Activated naive CD8-positive, alpha-beta T cell treated with anti-CD3 and anti-CD28 coated beads, Interleukin-2, amount 50 U/mL, for 24 hours (primary cell): ENCODE data around the gene KBTBD8.

ENCODE experiments used
- ATAC-seq: fragments of 150-1000 bp; cut with Tn5 transposase; one replicate; pipeline ENCODE4 v1.10.0; 2021
- DNase-seq: peaks from one replicate; pipeline ENCODE4 v3.0.0; 2021
- H3K27ac Mint-ChIP-seq: one replicate; pipeline ENCODE4 v1.8.0; 2021; ENCODE audit warnings: mild to moderate bottlenecking, mixed read lengths
- H3K27me3 Mint-ChIP-seq: one replicate; pipeline ENCODE4 v1.8.0; 2021; ENCODE audit warnings: mixed read lengths
- H3K36me3 Mint-ChIP-seq: one replicate; pipeline ENCODE4 v1.8.0; 2021; ENCODE audit warnings: low read depth, mixed read lengths
- H3K4me1 Mint-ChIP-seq: one replicate; pipeline ENCODE4 v1.8.0; 2021; ENCODE audit warnings: mixed read lengths
- H3K4me3 Mint-ChIP-seq: one replicate; pipeline ENCODE4 v1.8.0; 2021; ENCODE audit warnings: mild to moderate bottlenecking, moderate library complexity, mixed read lengths
- H3K9me3 Mint-ChIP-seq: one replicate; pipeline ENCODE4 v1.8.0; 2021; ENCODE audit warnings: mixed read lengths

The KBTBD8 gene

GRCh38 chr3:66989241-66989640 is 8.9 kb upstream of the KBTBD8 start:
- Mint-ChIP-seq H3K36me3 (no peaks in the 10 kb centered on the region), H3K27ac (no peak overlapping the region), H3K27me3 (peaks cover 15% of the 10 kb centered on the region), H3K9me3 (no peaks in the 10 kb centered on the region), H3K4me1 (peaks cover 4% of the 10 kb centered on the region), H3K4me3 (no peak overlapping the region)
- ATAC-seq (no peak), DNase-seq (no peak)

- Mint-ChIP-seq H3K36me3 (no peaks in the 10 kb centered on the region), H3K4me3 (no peak overlapping the region), H3K27me3 (peaks cover 19% of the 10 kb centered on the region), H3K27ac (no peak overlapping the region), H3K4me1 (peaks cover 4% of the 10 kb centered on the region), H3K9me3 (no peaks in the 10 kb centered on the region)
- DNase-seq (no peak), ATAC-seq (no peak)
These were observed 8.0 kb upstream of the KBTBD8 start for GRCh38 chr3:66989860-66990696.

- peaks cover 20% of the 10 kb centered on the region for H3K27me3 Mint-ChIP-seq
- H3K27ac Mint-ChIP-seq: no peak overlapping the region
- no peak for DNase-seq
- H3K4me3 Mint-ChIP-seq: no peak overlapping the region
- peaks cover 4% of the 10 kb centered on the region for H3K4me1 Mint-ChIP-seq
- H3K9me3 Mint-ChIP-seq: no peaks in the 10 kb centered on the region
- ATAC-seq: no peak
- no peaks in the 10 kb centered on the region for H3K36me3 Mint-ChIP-seq
These were observed 6.6 kb upstream of the KBTBD8 start for GRCh38 chr3:66991459-66991858.

GRCh38 chr3:66993082-66993481 is 5.0 kb upstream of the KBTBD8 start:
- Mint-ChIP-seq H3K27me3 (peaks cover 23% of the 10 kb centered on the region), H3K4me1 (peaks cover 12% of the 10 kb centered on the region), H3K9me3 (no peaks in the 10 kb centered on the region), H3K4me3 (no peak overlapping the region), H3K36me3 (no peaks in the 10 kb centered on the region), H3K27ac (no peak overlapping the region)
- DNase-seq (no peak), ATAC-seq (no peak)

GRCh38 chr3:66994588-66994987 is 3.5 kb upstream of the KBTBD8 start:
- peaks cover 17% of the 10 kb centered on the region for H3K4me1 Mint-ChIP-seq
- peaks cover 23% of the 10 kb centered on the region for H3K27me3 Mint-ChIP-seq
- no peak for ATAC-seq
- no peaks in the 10 kb centered on the region for H3K9me3 Mint-ChIP-seq
- H3K4me3 Mint-ChIP-seq: no peak overlapping the region
- no peak overlapping the region for H3K27ac Mint-ChIP-seq
- H3K36me3 Mint-ChIP-seq: no peaks in the 10 kb centered on the region
- no peak for DNase-seq

- Mint-ChIP-seq H3K4me3 (no peak overlapping the region), H3K4me1 (peaks cover 29% of the 10 kb centered on the region), H3K36me3 (peaks cover 8% of the 10 kb centered on the region), H3K27ac (no peak overlapping the region), H3K27me3 (peaks cover 23% of the 10 kb centered on the region), H3K9me3 (no peaks in the 10 kb centered on the region)
- ATAC-seq (no peak), DNase-seq (no peak)
These were observed 1.4 kb upstream of the KBTBD8 start for GRCh38 chr3:66996696-66997095.

GRCh38 chr3:66997560-66998112 is 471 bp upstream of the KBTBD8 start:
- no peaks in the 10 kb centered on the region for H3K9me3 Mint-ChIP-seq
- peaks cover 34% of the 10 kb centered on the region for H3K4me1 Mint-ChIP-seq
- peak overlapping the region; percentile 64 for H3K27ac Mint-ChIP-seq
- peaks cover 12% of the 10 kb centered on the region for H3K36me3 Mint-ChIP-seq
- H3K27me3 Mint-ChIP-seq: peaks cover 21% of the 10 kb centered on the region
- peak overlapping the region; percentile 88 for H3K4me3 Mint-ChIP-seq
- DNase-seq: peak; percentile 93
- ATAC-seq: peak; percentile 94

- Mint-ChIP-seq H3K4me3 (peak overlapping the region; percentile 88), H3K9me3 (no peaks in the 10 kb centered on the region), H3K27me3 (peaks cover 10% of the 10 kb centered on the region), H3K27ac (peak overlapping the region; percentile 82), H3K36me3 (peaks cover 23% of the 10 kb centered on the region), H3K4me1 (peaks cover 43% of the 10 kb centered on the region)
- DNase-seq (no peak), ATAC-seq (no peak)
These were observed 763 bp downstream of the KBTBD8 start for GRCh38 chr3:66998904-66999235.

GRCh38 chr3:67000009-67000408 is 1.9 kb downstream of the KBTBD8 start:
- DNase-seq (no peak), ATAC-seq (peak; percentile 66)
- Mint-ChIP-seq H3K36me3 (peaks cover 33% of the 10 kb centered on the region), H3K4me3 (peak overlapping the region; percentile 88), H3K27ac (peak overlapping the region; percentile 78), H3K4me1 (peaks cover 50% of the 10 kb centered on the region), H3K27me3 (peaks cover 4% of the 10 kb centered on the region), H3K9me3 (no peaks in the 10 kb centered on the region)

- Mint-ChIP-seq H3K4me1 (peaks cover 61% of the 10 kb centered on the region), H3K27ac (peak overlapping the region; percentile 82), H3K27me3 (peaks cover 2% of the 10 kb centered on the region), H3K36me3 (peaks cover 41% of the 10 kb centered on the region), H3K9me3 (no peaks in the 10 kb centered on the region), H3K4me3 (peak overlapping the region; percentile 53)
- no peak for ATAC-seq
- no peak for DNase-seq
These were observed 3.2 kb downstream of the KBTBD8 start for GRCh38 chr3:67001086-67001861.

- DNase-seq (no peak), ATAC-seq (no peak)
- Mint-ChIP-seq H3K27ac (no peak overlapping the region), H3K4me3 (peak overlapping the region; percentile 51), H3K36me3 (peaks cover 77% of the 10 kb centered on the region), H3K9me3 (no peaks in the 10 kb centered on the region), H3K4me1 (peaks cover 44% of the 10 kb centered on the region), H3K27me3 (no peaks in the 10 kb centered on the region)
These were observed 7.9 kb downstream of the KBTBD8 start for GRCh38 chr3:67005974-67006373.

- Mint-ChIP-seq H3K36me3 (peaks cover 75% of the 10 kb centered on the region), H3K9me3 (no peaks in the 10 kb centered on the region), H3K27me3 (no peaks in the 10 kb centered on the region), H3K4me1 (peaks cover 39% of the 10 kb centered on the region), H3K4me3 (no peak overlapping the region), H3K27ac (no peak overlapping the region)
- no peak for DNase-seq
- ATAC-seq: no peak
These were observed 8.4 kb downstream of the KBTBD8 start for GRCh38 chr3:67006460-67006859.

GRCh38 chr3:67008388-67008787 is 10.3 kb downstream of the KBTBD8 start:
- Mint-ChIP-seq H3K27ac (no peak overlapping the region), H3K4me1 (peaks cover 26% of the 10 kb centered on the region), H3K36me3 (peaks cover 73% of the 10 kb centered on the region), H3K4me3 (no peak overlapping the region), H3K9me3 (no peaks in the 10 kb centered on the region), H3K27me3 (no peaks in the 10 kb centered on the region)
- ATAC-seq (no peak), DNase-seq (no peak)

- no peak for ATAC-seq
- no peaks in the 10 kb centered on the region for H3K9me3 Mint-ChIP-seq
- H3K27ac Mint-ChIP-seq: no peak overlapping the region
- peaks cover 62% of the 10 kb centered on the region for H3K36me3 Mint-ChIP-seq
- DNase-seq: no peak
- no peak overlapping the region for H3K4me3 Mint-ChIP-seq
- H3K4me1 Mint-ChIP-seq: peaks cover 18% of the 10 kb centered on the region
- no peaks in the 10 kb centered on the region for H3K27me3 Mint-ChIP-seq
These were observed 11.6 kb downstream of the KBTBD8 start for GRCh38 chr3:67009716-67010115.
